CD14-positive monocyte (primary cell): ENCODE measurements around the gene JAK1. TPM values are rescaled to one million over a fixed set of nuclear protein-coding genes. Genes with fewer than 3 reads are reported as not detected.

Experiments used
- DNase-seq, 3 donors: peaks; one replicate each; pipeline ENCODE4 v3.0.0-alpha.2; 2011 to 2022
- H2AFZ ChIP-seq: 2 replicates; pipeline ENCODE4 v1.6.0; 2012; ENCODE audit warnings: mild to moderate bottlenecking, low read depth, low read length, inconsistent platforms; ENCODE audit not compliant: insufficient read depth, poor library complexity, severe bottlenecking
- H3K27ac ChIP-seq, 2 donors: 1 replicate in 1 of 2; 2 replicates in 1 of 2; pipeline ENCODE4 v1.5.1; 2012 to 2013; ENCODE audit warnings: low read length in 2 of 2, control low read depth in 1 of 2, inconsistent platforms in 1 of 2, low read depth in 1 of 2, mild to moderate bottlenecking in 1 of 2
- H3K27me3 ChIP-seq, 2 donors: one replicate each; pipeline versions ENCODE4 v1.6.0 to v1.6.1; 2011 to 2013; ENCODE audit warnings: low read length in 2 of 2; ENCODE audit not compliant: control insufficient read depth in 2 of 2, insufficient read depth in 2 of 2
- H3K36me3 ChIP-seq, 2 donors: replicated peaks in 1 of 2; 1 replicate in 1 of 2; 2 replicates in 1 of 2; pipeline versions ENCODE4 v1.5.1 to v1.6.1; 2012 to 2013; ENCODE audit warnings: low read length in 2 of 2, control low read depth in 1 of 2, inconsistent platforms in 1 of 2, mild to moderate bottlenecking in 1 of 2; ENCODE audit not compliant: insufficient read depth in 2 of 2, control insufficient read depth in 1 of 2
- H3K4me1 ChIP-seq, 2 donors: 1 replicate in 1 of 2; 2 replicates in 1 of 2; pipeline versions ENCODE4 v1.5.1 to v1.6.1; 2012 to 2013; ENCODE audit warnings: low read length in 2 of 2, control low read depth in 1 of 2, inconsistent platforms in 1 of 2, mild to moderate bottlenecking in 1 of 2, moderate library complexity in 1 of 2; ENCODE audit not compliant: insufficient read depth in 2 of 2, control insufficient read depth in 1 of 2
- H3K4me2 ChIP-seq: replicated peaks from 2 replicates; pipeline ENCODE3; 2012; ENCODE audit warnings: low read length, moderate library complexity, mild to moderate bottlenecking; ENCODE audit not compliant: poor library complexity, severe bottlenecking; ENCODE audit errors: extremely low read depth
- H3K4me3 ChIP-seq, 3 experiments: fragments of 200-600 bp in 1 of 3; sonication (generic) in 1 of 3; replicated peaks in 1 of 3; 1 replicate in 2 of 3; 2 replicates in 1 of 3; pipeline ENCODE4 v1.5.1; 2011 to 2013; ENCODE audit warnings: low read length in 3 of 3, mild to moderate bottlenecking in 3 of 3, control low read depth in 2 of 3, low read depth in 2 of 3, inconsistent platforms in 1 of 3, moderate library complexity in 1 of 3
- H3K79me2 ChIP-seq: 2 replicates; pipeline ENCODE4 v1.6.0; 2012; ENCODE audit warnings: mild to moderate bottlenecking, control low read depth, inconsistent platforms, low read length, moderate library complexity; ENCODE audit not compliant: insufficient read depth
- H3K9ac ChIP-seq: 2 replicates; pipeline ENCODE4 v1.6.0; 2017; ENCODE audit warnings: low read length, mild to moderate bottlenecking; ENCODE audit not compliant: insufficient read depth, poor library complexity, severe bottlenecking
- H3K9me3 ChIP-seq, 2 donors: replicated peaks in 1 of 2; 1 replicate in 1 of 2; 2 replicates in 1 of 2; pipeline versions ENCODE4 v1.5.1 to v1.6.1; 2012 to 2013; ENCODE audit warnings: low read length in 2 of 2, control low read depth in 1 of 2; ENCODE audit not compliant: control insufficient read depth in 1 of 2, insufficient read depth in 1 of 2
- H4K20me1 ChIP-seq: 2 replicates; pipeline ENCODE4 v1.6.0; 2012; ENCODE audit warnings: mild to moderate bottlenecking, low read length, control low read depth, moderate library complexity; ENCODE audit not compliant: insufficient read depth
- H3K27ac Mint-ChIP-seq, 7 donors: one replicate each; pipeline ENCODE4 v1.8.0; 2020; ENCODE audit warnings: mild to moderate bottlenecking in 7 of 7, mixed read lengths in 7 of 7, moderate library complexity in 6 of 7, inconsistent platforms in 2 of 7
- H3K27me3 Mint-ChIP-seq, 3 donors: one replicate each; pipeline ENCODE4 v1.8.0; 2021 to 2022; ENCODE audit warnings: low read depth in 3 of 3, mild to moderate bottlenecking in 3 of 3, mixed read lengths in 3 of 3, moderate library complexity in 3 of 3, inconsistent platforms in 1 of 3
- H3K36me3 Mint-ChIP-seq, 2 donors: one replicate each; pipeline ENCODE4 v1.8.0; 2020; ENCODE audit warnings: mixed read lengths in 2 of 2, inconsistent platforms in 1 of 2, mild to moderate bottlenecking in 1 of 2
- H3K4me1 Mint-ChIP-seq: one replicate; pipeline ENCODE4 v1.8.0; 2020; ENCODE audit warnings: mild to moderate bottlenecking, mixed read lengths
- H3K4me3 Mint-ChIP-seq, 2 donors: one replicate each; pipeline ENCODE4 v1.8.0; 2020; ENCODE audit warnings: mild to moderate bottlenecking in 2 of 2, mixed read lengths in 2 of 2, moderate library complexity in 1 of 2
- H3K9me3 Mint-ChIP-seq, 7 donors: one replicate each; pipeline ENCODE4 v1.8.0; 2020 to 2022; ENCODE audit warnings: mixed read lengths in 7 of 7, mild to moderate bottlenecking in 6 of 7, moderate library complexity in 6 of 7, inconsistent platforms in 2 of 7
- WGBS: methylation state at CpG from one replicate; pipeline ENCODE4 v1.1.5; 2013; ENCODE audit warnings: missing lambda C conversion rate; ENCODE audit not compliant: insufficient coverage; 5-methylcytosine and 5-hydroxymethylcytosine counted together
- intact Hi-C, 2 donors: fragments of 100-400 bp; cut with micrococcal nuclease; formaldehyde crosslinking; loops; one replicate each; pipeline versions ENCODE4 v1.15.0 to v1.15.1; 2023
- polyA plus RNA-seq, 3 donors: library from polyadenylated mRNA; depleted of rRNA in 1 of 3; unstranded in 2 of 3; stranded (reverse) in 1 of 3; fragments of 300-500 nt in 2 of 3; fragments of >200 nt in 1 of 3; fragmentation: Illumina TruSeq in 2 of 3; gene quantifications; 1 replicate in 2 of 3; 2 replicates in 1 of 3; pipeline ENCODE4 v1.2.3, GENCODE V29; 2012 to 2021
- TF ChIP-seq, protein P1 (sequence below): fragments of 200-600 bp; IDR thresholded peaks from one replicate; pipeline ENCODE4 v1.8.0; 2022; ENCODE audit warnings: antibody characterized with exemption, mild to moderate bottlenecking

JAK1 gene
- polyA plus RNA-seq, 3 donors: 43.1 to 76.2 (median 72.6) TPM

DNA sequence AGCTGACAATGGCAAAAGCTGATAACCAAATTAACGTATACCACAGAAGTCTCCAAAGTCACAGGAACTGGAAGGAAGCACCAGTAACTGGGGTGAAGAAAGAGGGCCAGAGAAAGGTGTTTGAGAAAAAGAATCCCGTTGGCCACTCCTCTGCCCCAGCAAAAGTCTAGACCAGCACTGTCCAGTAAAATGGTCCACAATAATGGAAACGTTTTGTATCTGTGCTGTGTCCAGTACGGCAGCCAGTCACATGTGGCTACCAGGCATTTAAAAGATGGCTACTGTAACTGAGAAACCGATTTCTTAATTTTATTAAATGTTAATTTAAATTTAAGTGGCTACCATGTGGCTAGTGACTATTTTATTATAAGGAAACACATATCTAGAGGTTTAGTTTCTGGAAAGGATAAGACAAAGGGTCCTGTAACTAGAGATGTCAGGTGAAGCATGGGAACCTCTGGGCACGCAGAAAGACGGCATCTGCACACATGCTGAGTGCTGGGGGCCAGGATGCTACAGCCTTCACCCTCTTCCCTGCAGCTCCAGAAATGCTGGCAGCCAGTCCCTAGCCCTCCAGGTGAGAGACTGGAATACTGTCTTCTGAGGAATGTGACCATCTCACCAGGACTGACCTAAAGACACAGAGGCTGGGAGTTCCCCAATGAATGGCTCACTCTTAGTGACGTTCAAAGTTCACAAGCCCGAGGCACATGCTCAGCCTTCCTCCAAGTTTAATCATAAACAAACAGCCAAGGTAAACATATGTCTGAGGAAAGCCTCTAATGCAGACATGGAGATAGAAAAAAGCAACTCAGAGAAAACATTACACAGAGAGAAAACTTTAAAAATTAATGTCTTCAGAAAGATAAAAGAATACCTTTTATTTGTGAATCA, 50.7 kb downstream of the JAK1 start:
- DNase-seq: peak in 1 of 3 donors; percentile 27
- Histone ChIP-seq H3K36me3 (no peaks in the 10 kb centered on the region), H4K20me1 (peaks cover 98% of the 10 kb centered on the region), H3K27me3 (no peaks in the 10 kb centered on the region), H3K27ac (no peak overlapping the region), H3K9me3 (no peaks in the 10 kb centered on the region), H2AFZ (no peak overlapping the region), H3K4me2 (no peak overlapping the region), H3K9ac (no peak overlapping the region), H3K4me3 (no peak overlapping the region), H3K4me1 (peaks cover 35% of the 10 kb centered on the region in 2 donors), H3K79me2 (peaks cover 97% of the 10 kb centered on the region)
- H3K36me3 Mint-ChIP-seq: peaks cover 3 to 4% of the 10 kb centered on the region in 2 donors
- H3K27me3 Mint-ChIP-seq: peaks cover 0 to 2% (median 0%) of the 10 kb centered on the region in 3 donors
- intact Hi-C loops: loop anchor here in 1 of 2 donors (10.0 kb wide), 1 partner anchor 49 kb away; the partner anchor contains the start of gene JAK1
- TF ChIP-seq, protein P1, sequence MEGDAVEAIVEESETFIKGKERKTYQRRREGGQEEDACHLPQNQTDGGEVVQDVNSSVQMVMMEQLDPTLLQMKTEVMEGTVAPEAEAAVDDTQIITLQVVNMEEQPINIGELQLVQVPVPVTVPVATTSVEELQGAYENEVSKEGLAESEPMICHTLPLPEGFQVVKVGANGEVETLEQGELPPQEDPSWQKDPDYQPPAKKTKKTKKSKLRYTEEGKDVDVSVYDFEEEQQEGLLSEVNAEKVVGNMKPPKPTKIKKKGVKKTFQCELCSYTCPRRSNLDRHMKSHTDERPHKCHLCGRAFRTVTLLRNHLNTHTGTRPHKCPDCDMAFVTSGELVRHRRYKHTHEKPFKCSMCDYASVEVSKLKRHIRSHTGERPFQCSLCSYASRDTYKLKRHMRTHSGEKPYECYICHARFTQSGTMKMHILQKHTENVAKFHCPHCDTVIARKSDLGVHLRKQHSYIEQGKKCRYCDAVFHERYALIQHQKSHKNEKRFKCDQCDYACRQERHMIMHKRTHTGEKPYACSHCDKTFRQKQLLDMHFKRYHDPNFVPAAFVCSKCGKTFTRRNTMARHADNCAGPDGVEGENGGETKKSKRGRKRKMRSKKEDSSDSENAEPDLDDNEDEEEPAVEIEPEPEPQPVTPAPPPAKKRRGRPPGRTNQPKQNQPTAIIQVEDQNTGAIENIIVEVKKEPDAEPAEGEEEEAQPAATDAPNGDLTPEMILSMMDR: no peak
- H3K4me1 Mint-ChIP-seq: peaks cover 56% of the 10 kb centered on the region
- H3K9me3 Mint-ChIP-seq: peaks cover 0 to 3% (median 0%) of the 10 kb centered on the region in 7 donors
- peak overlapping the region in 2 of 7 donors; percentile 21 to 30 for H3K27ac Mint-ChIP-seq
- 100% methylated on average over 3 of the region's 9 CpGs for WGBS
- no peak overlapping the region for H3K4me3 Mint-ChIP-seq

DNA sequence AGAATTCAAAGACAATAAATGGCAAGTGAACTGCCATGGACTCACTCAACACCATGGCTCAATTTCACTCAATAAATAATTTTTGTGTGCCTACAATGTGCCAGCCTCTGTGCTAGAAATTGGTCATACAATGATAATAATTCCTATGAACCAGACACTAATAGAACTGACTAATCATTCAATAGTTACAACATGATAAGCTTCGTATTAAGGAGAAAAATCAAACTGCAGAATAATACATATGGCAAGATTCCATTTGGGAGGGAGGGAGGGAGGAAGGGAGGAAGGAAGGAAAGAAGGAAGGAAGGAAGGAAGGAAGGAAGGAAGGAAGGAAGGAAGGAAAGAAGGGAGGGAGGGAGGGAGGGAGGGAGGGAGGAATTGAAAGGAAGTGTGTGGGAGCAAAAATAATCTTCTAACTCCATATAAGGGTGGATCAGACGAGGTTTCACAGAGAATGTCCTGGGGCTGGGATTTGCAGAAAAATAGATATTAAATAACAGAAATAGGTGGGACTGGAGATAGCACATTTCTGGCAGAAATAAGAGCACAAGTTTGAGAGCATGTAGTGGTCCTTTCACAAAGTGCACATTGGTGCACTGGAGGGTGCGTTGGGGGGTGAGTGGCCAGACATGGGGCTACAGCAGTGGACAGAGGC, 52.9 kb downstream of the JAK1 start:
- no peak overlapping the region for H3K9ac ChIP-seq
- no peaks in the 10 kb centered on the region for H3K36me3 ChIP-seq
- DNase-seq: no peak
- peaks cover 99% of the 10 kb centered on the region for H3K79me2 ChIP-seq
- no peak overlapping the region for H3K4me3 ChIP-seq
- H3K4me1 ChIP-seq: peaks cover 40% of the 10 kb centered on the region in 2 donors
- H3K4me2 ChIP-seq: no peak overlapping the region
- Mint-ChIP-seq H3K27me3 (peaks cover 0 to 1% (median 0%) of the 10 kb centered on the region in 3 donors), H3K9me3 (peaks cover 0 to 1% (median 0%) of the 10 kb centered on the region in 7 donors), H3K27ac (no peak overlapping the region), H3K4me3 (no peak overlapping the region), H3K36me3 (peaks cover 0 to 2% of the 10 kb centered on the region in 2 donors), H3K4me1 (peaks cover 68% of the 10 kb centered on the region)
- H4K20me1 ChIP-seq: peaks cover 99% of the 10 kb centered on the region
- intact Hi-C loops: loop anchor here in 1 of 2 donors (10.0 kb wide), 1 partner anchor 51 kb away; the partner anchor contains the start of gene JAK1
- 100% methylated on average over 1 of the region's 3 CpGs for WGBS
- no peaks in the 10 kb centered on the region for H3K9me3 ChIP-seq
- H3K27me3 ChIP-seq: no peaks in the 10 kb centered on the region
- TF ChIP-seq, protein P1: no peak
- no peak overlapping the region for H2AFZ ChIP-seq
- no peak overlapping the region for H3K27ac ChIP-seq
